CD8-positive, alpha-beta memory T cell (primary cell): ENCODE data around the gene RAB20. TPM values are rescaled to one million over a fixed set of nuclear protein-coding genes. Genes with fewer than 3 reads are reported as not detected.

ENCODE experiments used
- CTCF ChIA-PET: fragments of 350-600 bp; sonication (Branson Sonifier 250); formaldehyde crosslinking; loops from one replicate; lab custom pipeline; 2021; ENCODE audit warnings: antibody characterized with exemption; lab: Charles Lee
- POLR2A ChIA-PET: fragments of 350-600 bp; sonication (Branson Sonifier 250); formaldehyde crosslinking; loops from one replicate; lab custom pipeline; 2021; ENCODE audit warnings: antibody characterized with exemption; lab: Charles Lee
- DNase-seq, 5 donors: peaks; one replicate each; pipeline versions ENCODE4 v3.0.0 to v3.0.0-alpha.2; 2020 to 2022; ENCODE audit warnings: mixed read lengths in 1 of 5
- H3K27ac ChIP-seq: one replicate; pipeline ENCODE4 v1.7.0; 2013; ENCODE audit warnings: low read depth, mild to moderate bottlenecking, low read length, moderate library complexity
- H3K27me3 ChIP-seq: 2 replicates; pipeline ENCODE4 v1.7.0; 2013; ENCODE audit warnings: low read length, mild to moderate bottlenecking; ENCODE audit not compliant: insufficient read depth, poor library complexity, severe bottlenecking
- H3K36me3 ChIP-seq: 2 replicates; pipeline ENCODE4 v1.7.0; 2013; ENCODE audit warnings: mild to moderate bottlenecking, low read length, moderate library complexity; ENCODE audit not compliant: insufficient read depth
- H3K4me1 ChIP-seq: 2 replicates; pipeline ENCODE4 v1.7.0; 2013; ENCODE audit warnings: mild to moderate bottlenecking, low read length, moderate library complexity; ENCODE audit not compliant: insufficient read depth
- H3K4me3 ChIP-seq: 2 replicates; pipeline ENCODE4 v1.7.0; 2013; ENCODE audit warnings: mild to moderate bottlenecking, low read length
- H3K9me3 ChIP-seq: 2 replicates; pipeline ENCODE4 v1.7.0; 2013; ENCODE audit warnings: mild to moderate bottlenecking, low read length
- H3K27ac Mint-ChIP-seq, 8 donors: one replicate each; pipeline ENCODE4 v1.8.0; 2020 to 2021; ENCODE audit warnings: mixed read lengths in 8 of 8, mild to moderate bottlenecking in 6 of 8, inconsistent platforms in 3 of 8, moderate library complexity in 3 of 8
- H3K27me3 Mint-ChIP-seq, 2 donors: one replicate each; pipeline ENCODE4 v1.8.0; 2020 to 2021; ENCODE audit warnings: mixed read lengths in 2 of 2, mild to moderate bottlenecking in 1 of 2, moderate library complexity in 1 of 2
- H3K36me3 Mint-ChIP-seq, 3 donors: one replicate each; pipeline ENCODE4 v1.8.0; 2020 to 2021; ENCODE audit warnings: mixed read lengths in 3 of 3, inconsistent platforms in 1 of 3, mild to moderate bottlenecking in 1 of 3
- H3K4me1 Mint-ChIP-seq, 3 donors: one replicate each; pipeline ENCODE4 v1.8.0; 2020 to 2021; ENCODE audit warnings: mixed read lengths in 3 of 3, inconsistent platforms in 1 of 3, mild to moderate bottlenecking in 1 of 3
- H3K4me3 Mint-ChIP-seq, 7 donors: one replicate each; pipeline ENCODE4 v1.8.0; 2020 to 2021; ENCODE audit warnings: mixed read lengths in 7 of 7, mild to moderate bottlenecking in 6 of 7, moderate library complexity in 4 of 7, inconsistent platforms in 2 of 7
- H3K9me3 Mint-ChIP-seq, 5 donors: one replicate each; pipeline ENCODE4 v1.8.0; 2020 to 2022; ENCODE audit warnings: mixed read lengths in 5 of 5, mild to moderate bottlenecking in 3 of 5, moderate library complexity in 2 of 5, inconsistent platforms in 1 of 5
- polyA plus RNA-seq: library from polyadenylated mRNA; unstranded; fragments of 300-500 nt; fragmentation: Illumina TruSeq; gene quantifications from one replicate; pipeline ENCODE4 v1.2.3, GENCODE V29; 2021
- total RNA-seq, 2 experiments: library from RNA; stranded (reverse); gene quantifications; one replicate each; pipeline ENCODE4 v1.2.3, GENCODE V29; 2021

Gene RAB20
- total and polyA plus RNA-seq, 3 experiments from 2014 or later: 0.84 to 2.7 (median 1.2) TPM

GRCh38 chr13:110517505-110518225, 43.9 kb downstream of the RAB20 start:
- H3K36me3 ChIP-seq: no peaks in the 10 kb centered on the region
- Mint-ChIP-seq H3K4me3 (no peak overlapping the region), H3K36me3 (no peaks in the 10 kb centered on the region), H3K27ac (no peak overlapping the region), H3K4me1 (no peaks in the 10 kb centered on the region), H3K9me3 (peaks cover 0 to 2% (median 0%) of the 10 kb centered on the region in 5 donors), H3K27me3 (peaks cover 0 to 3% of the 10 kb centered on the region in 2 donors)
- CTCF ChIA-PET: no interaction called here
- H3K27me3 ChIP-seq: no peaks in the 10 kb centered on the region
- H3K27ac ChIP-seq: no peak overlapping the region
- POLR2A ChIA-PET: no interaction called here
- no peak for DNase-seq
- H3K9me3 ChIP-seq: no peaks in the 10 kb centered on the region
- H3K4me1 ChIP-seq: no peaks in the 10 kb centered on the region
- H3K4me3 ChIP-seq: no peak overlapping the region

GRCh38 chr13:110516500-110516899, 45.0 kb downstream of the RAB20 start:
- Histone ChIP-seq H3K4me3 (no peak overlapping the region), H3K27ac (no peak overlapping the region), H3K27me3 (no peaks in the 10 kb centered on the region), H3K4me1 (no peaks in the 10 kb centered on the region), H3K9me3 (no peaks in the 10 kb centered on the region), H3K36me3 (no peaks in the 10 kb centered on the region)
- H3K27me3 Mint-ChIP-seq: peaks cover 0 to 3% of the 10 kb centered on the region in 2 donors
- no peak for DNase-seq
- H3K27ac Mint-ChIP-seq: no peak overlapping the region
- no peaks in the 10 kb centered on the region for H3K4me1 Mint-ChIP-seq
- no peak overlapping the region for H3K4me3 Mint-ChIP-seq
- H3K9me3 Mint-ChIP-seq: peaks cover 0 to 2% (median 0%) of the 10 kb centered on the region in 5 donors
- H3K36me3 Mint-ChIP-seq: no peaks in the 10 kb centered on the region
- ChIA-PET POLR2A (no interaction called here), CTCF (no interaction called here)

GRCh38 chr13:110512198-110512740, 49.3 kb downstream of the RAB20 start:
- Mint-ChIP-seq H3K36me3 (no peaks in the 10 kb centered on the region), H3K27ac (no peak overlapping the region), H3K27me3 (peaks cover 0 to 4% of the 10 kb centered on the region in 2 donors), H3K4me1 (no peaks in the 10 kb centered on the region), H3K9me3 (peaks cover 0 to 2% (median 0%) of the 10 kb centered on the region in 5 donors), H3K4me3 (no peak overlapping the region)
- no peak overlapping the region for H3K27ac ChIP-seq
- no peaks in the 10 kb centered on the region for H3K9me3 ChIP-seq
- CTCF ChIA-PET: no interaction called here
- no peak for DNase-seq
- no peaks in the 10 kb centered on the region for H3K27me3 ChIP-seq
- H3K4me3 ChIP-seq: no peak overlapping the region
- H3K4me1 ChIP-seq: no peaks in the 10 kb centered on the region
- POLR2A ChIA-PET: no interaction called here
- H3K36me3 ChIP-seq: no peaks in the 10 kb centered on the region

- H3K4me3 Mint-ChIP-seq: no peak overlapping the region
- DNase-seq: no peak
- peaks cover 0 to 2% (median 0%) of the 10 kb centered on the region in 5 donors for H3K9me3 Mint-ChIP-seq
- H3K27ac Mint-ChIP-seq: no peak overlapping the region
- H3K4me1 ChIP-seq: no peaks in the 10 kb centered on the region
- H3K4me3 ChIP-seq: no peak overlapping the region
- ChIA-PET POLR2A (no interaction called here), CTCF (no interaction called here)
- no peaks in the 10 kb centered on the region for H3K36me3 ChIP-seq
- no peaks in the 10 kb centered on the region for H3K27me3 ChIP-seq
- H3K4me1 Mint-ChIP-seq: no peaks in the 10 kb centered on the region
- H3K9me3 ChIP-seq: no peaks in the 10 kb centered on the region
- no peaks in the 10 kb centered on the region for H3K36me3 Mint-ChIP-seq
- H3K27me3 Mint-ChIP-seq: peaks cover 0 to 4% of the 10 kb centered on the region in 2 donors
- H3K27ac ChIP-seq: no peak overlapping the region
Measured at GRCh38 chr13:110511509-110512181, 49.9 kb downstream of the RAB20 start.

GRCh38 chr13:110509971-110510786, 51.3 kb downstream of the RAB20 start:
- Mint-ChIP-seq H3K9me3 (peaks cover 0 to 2% (median 0%) of the 10 kb centered on the region in 5 donors), H3K4me1 (no peaks in the 10 kb centered on the region), H3K27ac (no peak overlapping the region), H3K4me3 (peak overlapping the region in 1 of 7 donors; percentile 13), H3K27me3 (peaks cover 0 to 6% of the 10 kb centered on the region in 2 donors), H3K36me3 (no peaks in the 10 kb centered on the region)
- no peaks in the 10 kb centered on the region for H3K36me3 ChIP-seq
- H3K4me1 ChIP-seq: no peaks in the 10 kb centered on the region
- no peaks in the 10 kb centered on the region for H3K27me3 ChIP-seq
- ChIA-PET CTCF (no interaction called here), POLR2A (no interaction called here)
- peak overlapping the region; percentile 51 for H3K27ac ChIP-seq
- no peak overlapping the region for H3K4me3 ChIP-seq
- H3K9me3 ChIP-seq: no peaks in the 10 kb centered on the region
- no peak for DNase-seq

- POLR2A ChIA-PET: no interaction called here
- H3K9me3 ChIP-seq: no peaks in the 10 kb centered on the region
- Mint-ChIP-seq H3K4me1 (no peaks in the 10 kb centered on the region), H3K4me3 (no peak overlapping the region), H3K27me3 (peaks cover 0 to 6% of the 10 kb centered on the region in 2 donors), H3K27ac (no peak overlapping the region), H3K9me3 (peaks cover 0 to 2% (median 0%) of the 10 kb centered on the region in 5 donors), H3K36me3 (no peaks in the 10 kb centered on the region)
- H3K36me3 ChIP-seq: no peaks in the 10 kb centered on the region
- CTCF ChIA-PET: no interaction called here
- no peaks in the 10 kb centered on the region for H3K4me1 ChIP-seq
- peak overlapping the region; percentile 20 for H3K27ac ChIP-seq
- no peak for DNase-seq
- no peak overlapping the region for H3K4me3 ChIP-seq
- no peaks in the 10 kb centered on the region for H3K27me3 ChIP-seq
Measured at GRCh38 chr13:110509478-110509926, 52.0 kb downstream of the RAB20 start.

- peak overlapping the region in 1 of 8 donors; percentile 54 for H3K27ac Mint-ChIP-seq
Measured at GRCh38 chr13:110507678-110508381, 53.7 kb downstream of the RAB20 start.

More at GRCh38 chr13:110507678-110508381, 53.7 kb downstream of the RAB20 start:
- Histone ChIP-seq H3K27ac (peak overlapping the region; percentile 51), H3K36me3 (no peaks in the 10 kb centered on the region), H3K4me1 (no peaks in the 10 kb centered on the region), H3K9me3 (no peaks in the 10 kb centered on the region), H3K27me3 (no peaks in the 10 kb centered on the region), H3K4me3 (no peak overlapping the region)
- DNase-seq: no peak
- peaks cover 0 to 6% of the 10 kb centered on the region in 2 donors for H3K27me3 Mint-ChIP-seq
- H3K9me3 Mint-ChIP-seq: no peaks in the 10 kb centered on the region
- H3K36me3 Mint-ChIP-seq: no peaks in the 10 kb centered on the region
- CTCF ChIA-PET: no interaction called here
- no peaks in the 10 kb centered on the region for H3K4me1 Mint-ChIP-seq
- POLR2A ChIA-PET: no interaction called here
- H3K4me3 Mint-ChIP-seq: no peak overlapping the region
